HEK293T (cell line): ENCODE results near the gene IQGAP3.

Experiments used
- FOXM1 ChIP-seq: fragments of 450-650 bp; IDR thresholded peaks from 2 replicates; pipeline ENCODE4 v1.6.1; 2017; ENCODE audit warnings: mild to moderate bottlenecking, borderline replicate concordance
- TF ChIP-seq, protein P1 (sequence below): fragments of 450-650 bp; IDR thresholded peaks from 2 replicates; pipeline ENCODE4 v1.6.1; 2016

DNA sequence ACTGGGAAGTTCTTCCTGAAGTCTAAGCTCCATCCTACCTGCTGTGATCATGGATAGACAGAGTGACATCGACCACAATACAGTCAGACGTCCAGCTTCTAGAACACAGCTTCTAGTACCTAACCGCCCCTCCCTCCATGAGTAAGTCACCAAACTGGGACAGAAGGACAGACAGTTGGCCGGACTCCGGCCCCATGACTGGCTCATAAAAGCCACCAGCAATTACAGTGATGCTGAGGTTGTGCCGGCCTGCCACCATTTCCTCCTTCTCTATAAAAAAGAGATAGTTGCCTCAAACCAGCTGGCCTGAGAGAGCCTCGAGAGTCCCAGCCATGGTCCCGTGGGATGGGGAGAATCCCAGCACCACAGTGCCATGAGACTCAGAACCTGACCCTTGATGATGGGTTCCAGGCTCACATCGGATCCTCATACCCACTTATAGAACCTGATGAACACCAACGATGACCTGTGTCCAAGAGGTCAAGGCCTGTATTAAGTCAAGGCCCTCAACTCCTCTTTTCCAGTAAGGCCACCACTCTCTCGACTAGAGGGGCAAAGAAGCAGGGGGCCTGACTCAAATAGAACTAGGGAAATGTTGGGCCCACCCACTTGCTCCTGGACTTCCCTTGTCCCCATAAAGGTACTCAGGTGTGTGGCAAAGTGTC lies 75.2 kb downstream of the IQGAP3 start:
- no peak for TF ChIP-seq FOXM1
- TF ChIP-seq, protein P1, sequence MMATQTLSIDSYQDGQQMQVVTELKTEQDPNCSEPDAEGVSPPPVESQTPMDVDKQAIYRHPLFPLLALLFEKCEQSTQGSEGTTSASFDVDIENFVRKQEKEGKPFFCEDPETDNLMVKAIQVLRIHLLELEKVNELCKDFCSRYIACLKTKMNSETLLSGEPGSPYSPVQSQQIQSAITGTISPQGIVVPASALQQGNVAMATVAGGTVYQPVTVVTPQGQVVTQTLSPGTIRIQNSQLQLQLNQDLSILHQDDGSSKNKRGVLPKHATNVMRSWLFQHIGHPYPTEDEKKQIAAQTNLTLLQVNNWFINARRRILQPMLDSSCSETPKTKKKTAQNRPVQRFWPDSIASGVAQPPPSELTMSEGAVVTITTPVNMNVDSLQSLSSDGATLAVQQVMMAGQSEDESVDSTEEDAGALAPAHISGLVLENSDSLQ: no peak
